Karpas-422 (cell line): ENCODE data around the gene TEX13D. TPM values are rescaled to one million over a fixed set of nuclear protein-coding genes. Genes with fewer than 3 reads are reported as not detected.
"Not testable (repeated sequence)": the region's sequence is repeated elsewhere in the genome, so short reads cannot be mapped to it uniquely, and the experiment has no call there.

ENCODE experiments used
- DNase-seq: peaks from one replicate; pipeline ENCODE4 v3.0.0-alpha.2; 2015
- H2AFZ ChIP-seq: fragments of 200-600 bp; sonication (generic); 2 replicates; pipeline ENCODE4 v1.6.1; 2014; ENCODE audit warnings: antibody characterized with exemption, low read length, mixed read lengths
- H3K27ac ChIP-seq: fragments of 200-600 bp; sonication (generic); 2 replicates; pipeline ENCODE4 v1.5.1; 2014; ENCODE audit warnings: mild to moderate bottlenecking, low read length, moderate library complexity
- H3K27me3 ChIP-seq: fragments of 200-600 bp; sonication (generic); 2 replicates; pipeline ENCODE4 v1.6.1; 2014; ENCODE audit warnings: low read length, mixed read lengths
- H3K36me3 ChIP-seq: fragments of 200-600 bp; sonication (generic); 2 replicates; pipeline ENCODE4 v1.6.1; 2014; ENCODE audit warnings: low read length, mixed read lengths; ENCODE audit not compliant: insufficient read depth
- H3K4me1 ChIP-seq: fragments of 200-600 bp; sonication (generic); 2 replicates; pipeline ENCODE4 v1.6.1; 2014; ENCODE audit warnings: mild to moderate bottlenecking, low read length, mixed read lengths
- H3K4me2 ChIP-seq: fragments of 200-600 bp; sonication (generic); 2 replicates; pipeline ENCODE4 v1.6.1; 2014; ENCODE audit warnings: low read length, low read depth, mild to moderate bottlenecking; ENCODE audit not compliant: poor library complexity, severe bottlenecking
- H3K4me3 ChIP-seq: fragments of 200-600 bp; sonication (generic); 2 replicates; pipeline ENCODE4 v1.5.1; 2014; ENCODE audit warnings: mild to moderate bottlenecking, antibody characterized with exemption, low read length, mixed read lengths
- H3K79me2 ChIP-seq: fragments of 200-600 bp; sonication (generic); 2 replicates; pipeline ENCODE4 v1.6.1; 2014; ENCODE audit warnings: mild to moderate bottlenecking, low read length, mixed read lengths
- H3K9ac ChIP-seq: fragments of 200-600 bp; sonication (generic); 2 replicates; pipeline ENCODE4 v1.6.0; 2014; ENCODE audit warnings: low read length
- H3K9me2 ChIP-seq: fragments of 200-600 bp; sonication (generic), shearing (Covaris generic); replicated peaks from 2 replicates; pipeline ENCODE4 v1.6.0; 2014; ENCODE audit warnings: mild to moderate bottlenecking, low read length, moderate library complexity; ENCODE audit not compliant: insufficient read depth
- H3K9me3 ChIP-seq: fragments of 300-700, 200-600 bp; sonication (generic); 2 replicates; pipeline ENCODE4 v1.6.1; 2014; ENCODE audit warnings: low read length, mixed read lengths
- H4K20me1 ChIP-seq: fragments of 200-600 bp; sonication (generic); 2 replicates; pipeline ENCODE4 v1.6.1; 2014; ENCODE audit warnings: mild to moderate bottlenecking, antibody characterized with exemption, low read length, low read depth; ENCODE audit not compliant: insufficient read depth
- total RNA-seq: library from RNA; depleted of rRNA; stranded (reverse); fragments of >200 nt; shearing (Covaris generic); gene quantifications from 2 replicates; pipeline ENCODE4 v1.2.3, GENCODE V29; 2014; ENCODE audit warnings: low replicate concordance

The TEX13D gene
- total RNA-seq, 1 experiment from 2014 or later, result 0.82 TPM

GRCh38 chrX:124333862-124334261 lies 1.4 kb downstream of the TEX13D start:
- H3K4me2 ChIP-seq, result peak overlapping the region; percentile 24

GRCh38 chrX:124334555-124334954 lies 2.1 kb downstream of the TEX13D start:
- H3K27ac ChIP-seq, H2AFZ ChIP-seq, H3K9me2 ChIP-seq, H3K36me3 ChIP-seq, H4K20me1 ChIP-seq, H3K27me3 ChIP-seq, H3K9me3 ChIP-seq, H3K9ac ChIP-seq, H3K4me3 ChIP-seq, H3K79me2 ChIP-seq: not testable (repeated sequence)
- H3K4me2 ChIP-seq, result peak overlapping the region; percentile 9
- H3K4me1 ChIP-seq, result peaks cover 25% of the 10 kb centered on the region
- peak; percentile 74 for DNase-seq

More at GRCh38 chrX:124333862-124334261, 1.4 kb downstream of the TEX13D start:
- no peaks in the 10 kb centered on the region for H3K9me3 ChIP-seq
- no peaks in the 10 kb centered on the region for H3K79me2 ChIP-seq
- no peak overlapping the region for H2AFZ ChIP-seq
- H3K9me2 ChIP-seq, result no peaks in the 10 kb centered on the region
- peak; percentile 83 for DNase-seq
- no peak overlapping the region for H3K4me3 ChIP-seq
- no peak overlapping the region for H3K9ac ChIP-seq
- H3K27me3 ChIP-seq, result no peaks in the 10 kb centered on the region
- peaks cover 25% of the 10 kb centered on the region for H3K4me1 ChIP-seq
- H4K20me1 ChIP-seq, result no peaks in the 10 kb centered on the region
- no peak overlapping the region for H3K27ac ChIP-seq
- H3K36me3 ChIP-seq, result no peaks in the 10 kb centered on the region

GRCh38 chrX:124335598-124335997 lies 3.1 kb downstream of the TEX13D start:
- Histone ChIP-seq H3K79me2 (no peaks in the 10 kb centered on the region), H3K9ac (no peak overlapping the region), H3K27ac (no peak overlapping the region), H3K9me3 (no peaks in the 10 kb centered on the region), H3K4me3 (no peak overlapping the region), H3K4me1 (peaks cover 25% of the 10 kb centered on the region), H4K20me1 (no peaks in the 10 kb centered on the region), H3K4me2 (peak overlapping the region; percentile 9), H3K36me3 (no peaks in the 10 kb centered on the region), H3K9me2 (no peaks in the 10 kb centered on the region), H3K27me3 (no peaks in the 10 kb centered on the region), H2AFZ (no peak overlapping the region)
- no peak for DNase-seq

DNA sequence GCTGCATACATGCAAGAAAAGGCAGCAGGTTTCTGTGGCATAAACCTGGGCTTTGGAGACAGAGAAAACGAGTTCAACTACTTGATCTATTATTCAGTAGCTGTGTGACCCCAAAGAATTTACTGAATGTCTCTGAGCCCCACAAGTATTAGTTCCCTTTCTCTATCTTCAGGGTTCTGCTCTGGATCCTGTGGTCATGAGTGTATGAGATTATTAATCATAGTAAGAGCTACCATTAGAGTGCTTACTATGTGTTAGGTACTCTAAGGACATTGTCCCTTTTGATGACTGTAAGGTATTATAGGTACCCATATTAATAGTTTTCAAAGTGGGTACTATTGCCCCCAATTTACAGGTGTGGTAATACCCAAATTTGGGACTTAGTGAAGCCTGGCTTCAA lies 5.5 kb downstream of the TEX13D start:
- H3K9me3 ChIP-seq, result no peaks in the 10 kb centered on the region
- H3K4me1 ChIP-seq, result peaks cover 25% of the 10 kb centered on the region
- H3K36me3 ChIP-seq, result no peaks in the 10 kb centered on the region
- no peak overlapping the region for H3K4me2 ChIP-seq
- no peaks in the 10 kb centered on the region for H4K20me1 ChIP-seq
- no peaks in the 10 kb centered on the region for H3K79me2 ChIP-seq
- H2AFZ ChIP-seq, result no peak overlapping the region
- H3K9me2 ChIP-seq, result no peaks in the 10 kb centered on the region
- H3K27me3 ChIP-seq, result no peaks in the 10 kb centered on the region
- H3K4me3 ChIP-seq, result no peak overlapping the region
- no peak for DNase-seq
- H3K9ac ChIP-seq, result no peak overlapping the region
- no peak overlapping the region for H3K27ac ChIP-seq

DNA sequence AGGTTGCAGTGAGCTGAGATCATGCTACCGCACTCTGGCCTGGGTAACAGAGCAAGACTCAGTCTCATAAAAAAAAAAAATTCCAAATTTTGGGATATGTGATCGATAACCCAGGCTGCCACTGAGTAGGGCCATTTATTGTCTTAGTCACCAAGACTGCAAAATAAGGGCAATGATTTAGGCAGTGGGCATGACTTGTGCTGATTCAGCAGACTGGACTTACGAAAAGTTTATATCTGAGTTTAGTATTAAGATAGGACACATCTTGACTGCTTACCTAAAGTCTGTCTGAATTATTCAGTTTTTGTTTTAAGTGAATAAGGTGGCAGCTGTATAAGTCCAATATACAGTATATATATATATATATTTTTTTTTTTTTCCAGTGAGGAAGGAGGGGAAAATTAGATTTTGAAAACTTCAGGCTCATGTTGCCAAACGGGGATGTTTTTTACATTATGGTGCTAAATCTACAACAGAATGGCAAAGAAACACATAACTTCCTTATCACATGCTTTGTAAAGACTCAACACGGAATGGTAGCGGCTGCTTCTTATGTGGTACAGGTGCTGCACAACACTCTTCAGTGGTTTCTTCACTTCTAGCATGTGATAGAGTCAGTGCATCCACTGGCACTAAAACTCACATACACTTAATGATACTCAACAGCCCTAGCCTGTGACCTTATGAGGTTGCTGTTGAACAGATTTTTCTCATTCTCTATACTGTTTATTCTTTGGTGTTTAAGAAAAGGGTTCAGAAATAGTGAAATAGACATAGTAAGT lies 6.5 kb downstream of the TEX13D start:
- Histone ChIP-seq H3K27me3 (no peaks in the 10 kb centered on the region), H3K4me1 (peaks cover 18% of the 10 kb centered on the region), H3K79me2 (no peaks in the 10 kb centered on the region), H3K9me3 (no peaks in the 10 kb centered on the region), H3K9me2 (no peaks in the 10 kb centered on the region), H3K4me3 (no peak overlapping the region), H3K9ac (no peak overlapping the region), H3K27ac (no peak overlapping the region), H2AFZ (no peak overlapping the region), H3K36me3 (no peaks in the 10 kb centered on the region), H4K20me1 (no peaks in the 10 kb centered on the region), H3K4me2 (no peak overlapping the region)
- no peak for DNase-seq

DNA sequence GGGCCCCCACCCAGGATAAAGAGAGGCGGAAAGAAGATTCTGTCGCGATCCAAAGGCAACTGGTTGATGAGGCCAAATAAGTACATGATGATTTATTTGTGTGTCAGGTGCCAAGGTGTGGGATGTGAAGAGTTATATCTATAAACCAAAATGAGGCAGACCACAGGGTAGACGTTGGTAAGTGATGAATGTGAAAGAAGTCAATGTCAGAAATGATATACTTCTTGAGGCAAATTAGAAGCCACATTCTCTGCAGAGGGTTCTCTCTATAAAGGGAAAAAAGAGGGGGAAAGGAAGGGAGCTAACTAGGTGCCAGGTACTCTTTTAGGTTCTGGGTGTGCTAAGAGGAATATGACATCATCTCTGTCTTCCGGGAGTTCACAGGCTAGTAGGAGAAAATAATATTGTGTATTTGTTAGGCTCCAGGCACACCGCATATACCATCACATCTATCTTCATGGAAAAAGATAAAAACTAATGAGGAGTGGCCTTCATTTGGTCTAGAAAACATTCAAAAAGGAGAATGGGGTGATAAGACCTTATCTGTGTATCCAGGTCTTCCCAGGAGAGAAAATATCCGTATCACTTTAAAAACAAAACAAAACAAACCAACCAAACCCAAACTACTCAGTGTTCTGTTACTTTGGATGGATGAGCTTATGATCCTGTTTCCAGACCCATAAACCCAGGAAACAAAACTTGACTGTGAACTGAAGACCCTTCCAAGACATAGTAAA lies 9.1 kb downstream of the TEX13D start:
- Histone ChIP-seq H3K9me3 (no peaks in the 10 kb centered on the region), H3K9me2 (no peaks in the 10 kb centered on the region), H3K27me3 (no peaks in the 10 kb centered on the region), H3K9ac (no peak overlapping the region), H2AFZ (no peak overlapping the region), H3K4me2 (no peak overlapping the region), H3K79me2 (no peaks in the 10 kb centered on the region), H3K4me3 (no peak overlapping the region), H3K27ac (no peak overlapping the region), H3K36me3 (no peaks in the 10 kb centered on the region), H3K4me1 (no peaks in the 10 kb centered on the region), H4K20me1 (no peaks in the 10 kb centered on the region)
- DNase-seq, result no peak

GRCh38 chrX:124342174-124342867 lies 9.9 kb downstream of the TEX13D start:
- no peaks in the 10 kb centered on the region for H3K9me2 ChIP-seq
- no peak overlapping the region for H2AFZ ChIP-seq
- no peaks in the 10 kb centered on the region for H3K9me3 ChIP-seq
- no peaks in the 10 kb centered on the region for H3K27me3 ChIP-seq
- H3K4me3 ChIP-seq, result no peak overlapping the region
- H3K9ac ChIP-seq, result no peak overlapping the region
- no peaks in the 10 kb centered on the region for H3K4me1 ChIP-seq
- no peaks in the 10 kb centered on the region for H3K79me2 ChIP-seq
- H3K36me3 ChIP-seq, result no peaks in the 10 kb centered on the region
- no peak overlapping the region for H3K4me2 ChIP-seq
- H4K20me1 ChIP-seq, result no peaks in the 10 kb centered on the region
- no peak for DNase-seq
- no peak overlapping the region for H3K27ac ChIP-seq

DNA sequence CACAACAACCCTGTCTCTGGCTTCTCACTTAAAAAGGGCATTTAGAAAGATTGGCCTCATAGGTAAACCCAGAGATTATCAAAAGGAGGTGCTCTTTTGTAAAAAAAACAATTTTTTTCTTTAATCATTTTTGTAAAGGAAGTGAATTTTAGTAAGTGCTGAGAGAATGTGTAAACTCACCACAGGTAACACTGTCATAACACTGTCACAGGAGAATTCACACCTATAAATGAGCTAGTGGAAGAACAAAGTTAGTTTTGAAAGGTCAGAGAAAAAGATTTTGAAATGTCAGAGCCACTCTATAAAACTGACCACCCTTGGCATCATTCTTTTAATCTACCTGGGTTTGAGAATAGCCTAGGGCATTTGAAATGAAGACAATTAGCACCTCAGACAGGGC lies 10.6 kb downstream of the TEX13D start:
- Histone ChIP-seq H3K4me2 (no peak overlapping the region), H3K27ac (no peak overlapping the region), H4K20me1 (no peaks in the 10 kb centered on the region), H3K9me3 (no peaks in the 10 kb centered on the region), H3K4me1 (no peaks in the 10 kb centered on the region), H3K36me3 (no peaks in the 10 kb centered on the region), H3K9me2 (no peaks in the 10 kb centered on the region), H3K79me2 (no peaks in the 10 kb centered on the region), H3K9ac (no peak overlapping the region), H3K27me3 (no peaks in the 10 kb centered on the region), H3K4me3 (no peak overlapping the region), H2AFZ (no peak overlapping the region)
- no peak for DNase-seq
